ENCODE results near the gene LMBR1. TPM values are rescaled to one million over a fixed set of nuclear protein-coding genes. Genes with fewer than 3 reads are reported as not detected.
A peak's percentile ranks its signal among the peaks of the same experiment; 100 is the strongest.
"Not testable (repeated sequence)": the region's sequence is repeated elsewhere in the genome, so short reads cannot be mapped to it uniquely, and the experiment has no call there.

The LMBR1 gene
- total RNA-seq, 1 donor from 2014 or later, result 69.2 TPM

- no peak for DNase-seq (ENCODE audit: low spot score)
Observed at GRCh38 chr7:156659961-156660360, 233.0 kb downstream of the LMBR1 start.

GRCh38 chr7:156659203-156659602, 233.8 kb downstream of the LMBR1 start:
- DNase-seq (ENCODE audit: low spot score), result no peak

GRCh38 chr7:156657681-156658080, 235.3 kb downstream of the LMBR1 start:
- DNase-seq (ENCODE audit: low spot score), result no peak

DNA sequence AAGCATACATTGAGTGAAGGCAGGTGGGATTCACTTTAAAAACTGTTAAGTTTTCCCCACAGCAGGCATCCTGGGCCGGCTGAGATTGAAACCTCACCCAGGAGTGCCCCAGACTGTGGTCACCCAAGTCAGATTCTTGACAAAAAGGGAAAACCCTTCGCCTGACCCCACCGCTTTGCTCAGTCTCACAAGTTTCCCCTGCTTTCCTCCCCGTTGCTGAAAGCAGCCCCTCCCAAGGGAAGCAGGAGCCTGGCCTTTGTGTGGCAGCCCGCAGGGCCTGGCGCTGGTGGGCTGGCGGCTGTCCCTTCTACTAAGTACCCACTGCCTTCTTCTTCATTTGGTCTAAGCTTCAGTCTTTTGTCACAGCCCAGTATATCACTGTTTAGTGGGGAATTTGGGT, 236.4 kb downstream of the LMBR1 start:
- no peak for DNase-seq (ENCODE audit: low spot score)

DNA sequence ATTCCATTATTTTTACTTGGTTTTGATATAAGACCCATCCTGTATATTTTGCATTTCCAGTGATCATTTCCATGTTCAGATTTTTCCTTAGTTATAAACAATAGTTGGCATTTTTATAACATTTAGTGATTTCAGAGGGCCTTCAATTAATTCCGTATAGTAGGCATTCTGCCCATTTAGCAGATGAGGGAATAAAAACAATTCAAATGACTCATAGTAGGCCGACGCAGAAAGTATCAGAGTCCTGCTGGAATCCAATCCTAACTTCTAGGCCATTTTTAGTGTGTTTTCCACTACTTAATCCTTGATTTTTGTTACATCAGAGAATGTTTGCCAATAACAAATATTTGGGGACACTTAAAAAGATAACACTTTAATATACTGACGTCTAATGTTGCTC, 237.0 kb downstream of the LMBR1 start:
- no peak for DNase-seq (ENCODE audit: low spot score)

GRCh38 chr7:156655251-156655650, 237.7 kb downstream of the LMBR1 start:
- DNase-seq (ENCODE audit: low spot score), result no peak

- no peak for DNase-seq (ENCODE audit: low spot score)
Observed at GRCh38 chr7:156654511-156655234, 238.3 kb downstream of the LMBR1 start.

DNA sequence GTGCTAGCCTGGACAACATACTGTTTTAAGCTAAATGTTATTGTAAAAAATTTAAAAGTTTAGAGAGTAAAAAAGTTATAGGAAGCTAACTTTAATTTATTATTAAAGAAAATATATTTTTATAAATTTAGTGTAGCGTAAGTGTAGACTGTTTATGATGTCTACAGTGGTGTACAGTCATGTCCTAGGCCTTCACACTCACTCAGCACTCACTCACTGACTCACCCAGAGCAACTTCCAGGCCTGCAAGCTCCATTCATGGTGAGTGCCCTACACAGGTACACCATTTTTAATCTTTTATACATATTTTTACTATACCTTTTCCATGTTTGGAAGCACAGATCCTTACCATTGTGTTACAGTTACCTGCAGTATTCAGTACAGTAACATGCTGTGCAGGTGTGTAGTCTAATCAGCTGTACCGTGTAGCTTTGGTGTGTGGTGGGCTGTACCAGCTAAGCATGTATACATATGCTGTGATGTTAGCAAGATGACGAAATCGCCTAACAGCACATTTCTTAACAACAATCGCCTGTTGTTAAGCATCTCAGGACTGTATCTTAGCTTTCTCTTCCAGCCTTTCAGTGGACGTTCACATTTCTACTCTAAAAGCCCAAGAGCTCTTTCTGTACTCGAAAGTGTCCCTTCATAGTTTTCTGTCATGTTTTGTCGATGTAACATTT, 240.0 kb downstream of the LMBR1 start:
- DNase-seq (ENCODE audit: low spot score), result no peak

DNA sequence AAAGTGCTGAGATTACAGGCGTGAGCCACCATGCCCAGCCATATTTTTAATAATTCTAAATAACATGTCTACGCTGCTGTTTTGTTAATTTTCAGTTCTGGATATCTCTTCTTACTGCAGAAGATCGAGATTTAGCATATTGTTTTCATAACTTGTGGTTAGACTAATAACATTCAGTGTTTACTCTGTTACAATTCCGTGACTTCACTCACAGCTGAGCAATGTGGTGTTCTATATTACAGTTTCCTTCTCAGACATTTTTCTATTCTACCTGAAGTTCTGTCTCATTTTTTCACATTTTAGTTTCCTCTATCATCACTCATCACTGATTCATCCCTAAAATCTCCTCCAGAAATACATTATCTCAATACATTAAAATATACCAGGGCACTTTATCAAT, 241.5 kb downstream of the LMBR1 start:
- DNase-seq (ENCODE audit: low spot score), result no peak

DNA sequence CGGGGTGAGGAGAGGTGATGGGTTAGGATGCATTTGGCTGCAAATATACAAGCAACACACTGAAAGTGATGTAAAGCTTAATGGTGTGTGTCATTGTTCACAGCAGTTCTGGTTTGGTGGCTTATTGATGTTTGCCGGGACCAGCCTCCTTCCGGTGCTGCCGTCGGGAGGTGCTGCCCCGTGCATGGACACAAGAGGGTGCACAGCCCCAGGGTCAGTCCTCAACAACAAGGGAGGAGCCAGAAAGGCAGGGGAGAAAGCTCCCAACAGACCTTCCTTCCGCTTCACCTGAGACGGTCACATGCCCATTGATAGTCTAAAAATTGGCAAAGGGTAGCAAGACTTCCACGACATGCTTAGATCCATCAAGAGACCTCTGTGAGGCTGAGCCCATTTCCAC, 242.9 kb downstream of the LMBR1 start:
- DNase-seq (ENCODE audit: low spot score), result no peak

GRCh38 chr7:156647330-156647729, 245.7 kb downstream of the LMBR1 start:
- DNase-seq (ENCODE audit: low spot score), result not testable (repeated sequence)

DNA sequence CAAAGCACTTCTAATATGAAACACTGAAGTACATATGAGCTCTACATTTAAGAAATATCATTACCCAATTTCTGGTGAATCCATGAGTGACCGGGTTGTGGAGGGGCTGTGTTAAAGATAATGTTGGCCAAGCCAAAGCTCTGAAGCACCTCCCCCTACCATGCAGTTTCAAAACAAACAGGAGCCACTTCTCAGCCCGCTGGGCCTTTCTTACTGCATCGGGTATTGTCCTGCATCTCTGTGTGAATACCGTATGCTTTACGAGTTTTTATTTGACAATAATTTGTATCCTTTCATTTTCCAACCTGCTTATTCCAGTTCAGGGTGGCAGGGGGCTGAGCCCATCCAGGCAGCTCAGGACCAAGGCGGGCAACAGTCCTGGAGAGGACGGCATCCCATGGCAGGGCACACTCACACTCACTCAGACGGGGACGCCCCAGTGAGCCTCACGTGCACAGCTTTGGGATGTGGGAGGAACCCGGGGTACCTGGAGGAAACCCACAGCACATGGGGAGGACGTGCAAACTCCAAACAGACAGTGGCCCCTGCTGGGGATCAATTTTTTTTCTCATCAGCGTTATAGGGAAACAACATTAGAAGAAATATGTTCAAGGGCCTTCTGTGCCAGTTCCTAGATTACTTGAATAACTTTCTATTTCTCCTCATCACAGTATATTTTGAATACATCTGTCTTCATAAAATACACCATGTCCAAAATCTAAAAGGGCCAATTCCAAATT, 250.5 kb downstream of the LMBR1 start:
- DNase-seq (ENCODE audit: low spot score), result no peak

DNA sequence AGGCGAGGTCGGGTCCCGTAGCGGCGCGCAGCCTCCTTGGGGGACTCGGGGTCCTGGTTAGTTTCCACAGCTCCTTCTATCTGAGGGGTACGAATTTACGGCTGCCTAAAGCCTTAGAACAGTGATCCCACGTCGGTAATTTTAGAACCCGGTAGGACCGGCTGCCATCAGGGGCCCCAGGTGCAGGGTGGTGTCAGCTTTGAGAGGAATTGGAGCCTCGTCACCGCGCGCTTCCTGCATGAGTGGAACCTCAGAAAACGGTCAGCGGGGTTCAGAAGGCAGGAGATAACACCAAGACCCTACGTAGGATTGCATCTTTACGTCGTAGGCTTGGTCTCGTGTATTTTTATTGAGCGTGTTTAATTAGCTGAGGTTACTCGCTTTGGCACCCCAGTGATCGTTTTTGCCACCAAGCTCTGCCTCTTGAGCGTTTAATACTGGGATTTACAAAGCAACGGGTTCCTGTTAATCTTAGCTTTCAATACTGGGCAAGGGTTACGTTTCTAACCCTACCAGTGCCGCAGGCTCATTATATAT, 252.0 kb downstream of the LMBR1 start:
- DNase-seq (ENCODE audit: low spot score), result no peak

- DNase-seq (ENCODE audit: low spot score), result peak; percentile 99
Observed at GRCh38 chr7:156640257-156640948, 252.6 kb downstream of the LMBR1 start, which contains the start of gene RNF32. TSS of gene RNF32 (plus strand) at chr7:156640774. CDS start at chr7:156643878, 3,104 bp downstream.

- DNase-seq (ENCODE audit: low spot score), result no peak
Observed at GRCh38 chr7:156639426-156640256, 253.3 kb downstream of the LMBR1 start.

- DNase-seq (ENCODE audit: low spot score), result no peak
Observed at GRCh38 chr7:156638443-156639077, 254.4 kb downstream of the LMBR1 start.

DNA sequence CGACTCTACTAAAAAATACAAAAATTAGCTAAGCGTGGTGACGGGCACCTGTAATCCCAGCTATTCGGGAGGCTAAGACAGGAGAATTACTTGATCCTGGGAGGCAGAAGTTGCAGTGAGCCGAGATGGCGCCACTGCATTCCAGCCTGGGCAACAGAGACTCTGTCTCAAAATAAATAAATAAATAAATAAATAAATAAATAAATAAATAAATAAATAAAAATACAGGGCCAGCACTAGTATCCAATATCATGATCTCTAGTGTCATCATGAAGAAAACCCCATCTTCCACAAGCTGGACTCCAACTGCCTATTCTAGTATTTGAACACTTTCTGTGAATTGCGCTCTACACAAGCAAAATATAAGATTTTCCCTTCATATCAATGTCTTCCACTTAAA, 255.9 kb downstream of the LMBR1 start:
- DNase-seq (ENCODE audit: low spot score), result not testable (repeated sequence)

DNA sequence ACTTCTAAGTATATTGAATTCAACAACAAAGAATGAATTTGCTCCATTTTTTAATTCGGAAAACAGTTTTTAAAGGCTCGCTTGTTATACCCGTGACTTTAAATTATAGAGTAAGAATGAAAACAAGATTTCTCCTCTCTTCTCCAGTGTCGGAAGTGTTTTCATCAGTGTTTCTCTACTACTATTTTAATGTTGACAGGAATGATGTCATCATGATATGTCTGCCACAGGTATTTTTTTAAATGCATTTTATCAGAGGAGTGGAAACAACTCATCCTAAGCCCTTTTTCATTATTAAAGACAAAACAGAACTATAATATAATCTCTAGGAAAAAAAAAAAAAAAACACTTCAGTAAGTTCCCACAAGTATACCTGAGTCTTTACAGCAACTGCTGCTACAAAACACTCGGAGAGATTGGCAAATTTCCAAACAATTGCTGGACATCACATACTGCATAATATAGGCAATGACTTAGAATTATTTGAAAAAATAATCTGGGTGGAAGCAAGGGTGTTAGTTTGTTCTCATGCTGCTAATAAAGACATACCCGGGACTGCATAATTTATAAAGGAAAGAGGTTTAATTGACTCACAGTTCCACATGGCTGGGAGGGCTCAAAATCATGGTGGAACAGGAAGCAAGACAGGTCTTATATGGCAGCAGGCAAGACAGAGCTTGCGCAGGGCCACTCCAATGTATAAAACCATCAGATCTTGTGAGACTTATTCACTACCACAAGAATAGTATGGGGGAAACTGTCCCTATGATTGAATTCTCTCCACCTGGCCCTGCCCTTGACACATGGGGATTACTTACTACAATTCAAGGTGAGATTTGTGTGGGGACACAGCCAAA, 257.2 kb downstream of the LMBR1 start:
- no peak for DNase-seq (ENCODE audit: low spot score)

DNA sequence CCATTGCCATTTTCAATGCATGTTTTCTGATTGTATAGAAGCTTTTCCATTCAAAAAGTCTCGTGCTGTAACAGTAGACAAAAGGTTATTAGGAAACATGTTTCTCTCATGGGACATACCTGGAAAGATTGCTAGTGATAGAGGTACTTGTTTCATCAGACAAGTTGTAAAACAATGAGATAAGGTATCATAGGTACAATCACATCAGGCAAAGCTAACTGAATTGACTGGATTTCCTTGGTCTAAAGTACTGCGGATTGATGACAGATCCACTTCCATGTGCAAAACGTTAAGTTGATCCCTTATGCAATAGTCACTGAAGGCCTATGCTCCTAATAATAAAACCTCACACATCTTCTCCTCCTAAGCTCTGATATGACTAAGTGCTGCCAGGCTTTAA, 258.9 kb downstream of the LMBR1 start:
- DNase-seq (ENCODE audit: low spot score), result no peak

Data from mesenteric fat pad (tissue), 1 donor.